Ishikawa (cell line): Measurements from ENCODE around the gene GATM.

Experiments used
- CEBPB ChIP-seq: IDR thresholded peaks from 2 replicates; pipeline ENCODE4 v1.6.1; 2012
- EGR1 ChIP-seq: IDR thresholded peaks from 2 replicates; pipeline ENCODE4 v1.6.1; 2012

- no peak for TF ChIP-seq CEBPB
- TF ChIP-seq EGR1, result no peak
Observed at GRCh38 chr15:45349623-45350022, 28.7 kb downstream of the GATM start.
